Activated T-cell treated with anti-CD3 and anti-CD28 coated beads, Interleukin-2, amount 50 U/mL, for 48 hours (primary cell): ENCODE data around the gene SIRPA.

Source experiments
- DNase-seq, 2 experiments: peaks; one replicate each; pipeline ENCODE4 v3.0.0-alpha.2; 2020

SIRPA gene

DNA sequence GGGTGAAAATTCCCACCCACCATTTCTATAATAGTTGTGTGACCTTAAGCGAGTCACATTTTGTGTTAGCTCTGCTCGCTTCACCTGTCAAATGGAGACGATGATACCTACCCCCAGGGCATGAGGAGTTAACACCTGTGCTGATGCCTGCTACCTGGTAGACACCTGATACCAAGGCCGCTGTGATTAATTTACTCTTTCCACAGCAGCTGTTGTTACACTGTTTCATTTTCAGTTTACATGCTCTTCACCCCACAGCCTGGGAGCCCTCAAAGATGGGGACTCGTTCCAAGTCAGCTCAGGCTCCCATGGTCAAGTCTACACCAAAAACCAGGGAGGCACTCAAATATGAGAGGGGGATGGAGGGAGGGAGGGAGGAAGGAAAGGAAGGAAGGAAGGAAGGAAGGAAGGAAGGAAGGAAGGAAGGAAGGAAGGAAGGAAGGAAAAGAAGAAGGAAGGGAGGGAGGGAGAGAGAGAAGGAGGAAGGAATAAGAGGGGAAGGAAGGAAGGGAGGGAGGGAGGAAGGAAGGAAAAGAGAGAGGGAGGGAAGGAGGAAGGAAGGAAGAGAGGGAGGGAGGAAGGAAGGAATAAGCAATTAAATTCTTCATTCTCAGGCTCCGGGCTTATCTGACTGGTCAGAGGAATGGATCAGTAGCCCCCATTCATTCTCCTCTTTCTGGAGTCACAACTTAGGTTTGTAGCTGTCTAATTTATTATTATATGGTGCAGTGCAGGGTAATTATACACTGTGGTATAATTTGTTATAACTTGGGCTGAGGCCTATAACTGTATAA, 57.7 kb downstream of the SIRPA start:
- DNase-seq, result no peak

DNA sequence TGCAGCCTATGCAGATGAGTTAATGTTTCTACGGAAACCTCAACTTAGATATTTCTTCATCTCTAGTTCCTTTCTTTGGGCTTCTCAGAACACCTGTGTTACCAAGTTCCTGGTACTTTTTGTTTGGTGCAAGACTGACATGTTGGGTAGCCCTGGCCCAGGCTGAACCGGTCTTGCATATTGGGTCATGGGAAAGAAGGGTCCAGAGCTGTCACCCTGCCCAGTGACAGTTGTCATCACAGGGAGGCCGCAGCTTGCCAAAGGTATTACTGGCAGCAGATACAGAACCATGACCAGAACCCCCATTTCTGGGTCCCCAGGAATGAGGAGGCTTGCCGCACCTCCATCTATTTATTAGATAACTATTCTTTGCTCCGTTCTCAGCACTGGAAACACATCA, 58.4 kb downstream of the SIRPA start:
- DNase-seq, result no peak

GRCh38 chr20:1955217-1955616, 60.0 kb downstream of the SIRPA start:
- DNase-seq, result no peak

GRCh38 chr20:1958426-1958825, 63.2 kb downstream of the SIRPA start:
- no peak for DNase-seq

- DNase-seq, result no peak
Observed at GRCh38 chr20:1959156-1959555, 63.9 kb downstream of the SIRPA start.

DNA sequence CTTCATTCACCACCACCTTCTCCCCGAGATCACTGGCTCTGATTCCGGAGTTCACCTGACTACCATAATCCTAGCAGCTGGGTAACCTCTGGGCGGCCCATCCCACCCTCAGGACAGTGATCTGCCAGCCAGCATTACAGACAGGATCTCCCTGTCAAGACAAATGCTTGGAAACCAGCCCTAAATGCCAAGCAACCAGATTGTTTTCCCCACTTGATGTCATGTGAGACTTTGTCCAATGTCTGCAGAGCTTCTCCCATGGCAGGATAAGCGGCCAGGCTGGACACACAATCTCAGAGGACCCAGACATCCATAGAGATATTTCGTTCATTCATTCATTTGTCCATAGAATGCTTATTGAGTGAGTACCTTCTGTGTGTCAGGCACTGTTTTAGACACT, 66.2 kb downstream of the SIRPA start:
- DNase-seq, result no peak

DNA sequence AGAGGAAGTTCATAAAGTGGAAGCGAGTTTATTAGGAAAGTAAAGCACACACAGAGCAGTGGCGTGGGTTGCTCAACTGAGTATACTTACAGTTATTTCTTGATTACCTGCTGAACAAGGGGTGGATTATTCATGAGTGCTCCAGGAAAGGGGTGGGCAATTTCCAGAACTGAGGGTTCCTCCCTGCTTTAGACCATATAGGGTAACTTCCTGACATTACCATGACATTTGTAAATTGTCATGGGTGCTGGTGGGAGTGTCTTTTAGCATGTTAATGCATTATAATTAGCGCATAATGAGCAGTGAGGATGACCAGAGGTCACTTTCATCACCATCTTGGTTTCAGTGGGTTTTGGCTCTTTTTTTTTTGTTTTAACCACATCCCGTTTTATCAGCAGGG, 68.9 kb downstream of the SIRPA start:
- no peak for DNase-seq

GRCh38 chr20:1964659-1965405, 69.6 kb downstream of the SIRPA start:
- DNase-seq, result peak in 1 of 2 experiments; percentile 23

- peak; percentile 92 for DNase-seq
Observed at GRCh38 chr20:1965520-1966351, 70.5 kb downstream of the SIRPA start.

GRCh38 chr20:1968964-1969363, 73.8 kb downstream of the SIRPA start:
- DNase-seq, result no peak

DNA sequence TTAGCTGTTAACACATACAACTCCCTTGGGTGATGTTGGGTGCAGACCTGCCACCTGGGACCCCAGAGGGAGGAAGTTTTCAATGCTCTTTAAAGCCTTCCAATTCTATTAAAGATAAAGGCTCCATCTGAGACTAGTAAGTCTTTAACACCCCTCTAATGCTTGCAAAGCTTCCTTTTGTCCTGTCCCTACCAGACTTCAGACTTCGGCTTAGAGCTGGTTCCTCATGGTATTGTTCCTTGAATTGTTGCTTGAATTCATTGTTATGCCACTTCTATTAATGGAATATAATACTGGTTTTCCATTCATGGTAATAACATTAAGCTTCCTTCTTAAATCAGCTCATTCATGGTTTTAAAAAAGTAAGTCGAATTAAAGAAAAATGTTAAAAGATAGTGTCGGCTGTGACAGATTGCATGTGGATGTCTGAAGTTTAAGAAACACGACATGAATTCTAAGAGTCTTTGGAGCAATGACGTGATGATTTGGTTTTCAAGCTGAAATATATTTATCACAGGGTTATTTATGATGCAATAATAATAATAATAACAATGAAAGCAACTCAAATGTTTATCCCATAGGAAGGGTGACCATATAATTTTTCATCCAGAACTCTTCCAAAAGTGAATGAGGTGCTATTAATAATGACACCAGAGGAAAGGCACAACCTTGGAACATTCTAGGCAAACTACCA, 76.8 kb downstream of the SIRPA start:
- DNase-seq, result no peak

GRCh38 chr20:1973601-1974440, 78.6 kb downstream of the SIRPA start:
- no peak for DNase-seq

- DNase-seq, result no peak
Observed at GRCh38 chr20:1975291-1975690, 80.1 kb downstream of the SIRPA start.

- no peak for DNase-seq
Observed at GRCh38 chr20:1979106-1979778, 84.0 kb downstream of the SIRPA start.

DNA sequence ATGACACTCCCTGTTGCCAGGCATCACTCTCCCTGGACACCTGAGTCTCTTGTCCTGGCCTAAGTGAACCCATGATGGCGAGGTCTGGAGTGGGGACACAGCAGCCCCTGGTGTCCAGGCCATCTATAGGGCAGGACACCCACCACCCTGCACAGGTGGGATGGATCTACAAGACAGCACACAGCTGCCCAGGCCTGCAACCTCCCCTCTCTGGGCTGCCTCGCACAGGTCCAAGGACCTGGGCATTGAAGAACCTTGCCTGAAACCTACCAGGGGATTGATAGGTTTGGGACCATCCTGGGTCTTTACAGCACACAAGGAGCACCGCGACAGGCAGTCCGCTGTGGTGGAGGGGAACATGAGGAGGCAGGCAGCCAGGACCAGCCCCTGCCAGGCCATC, 87.5 kb downstream of the SIRPA start:
- no peak for DNase-seq

GRCh38 chr20:1983301-1983700, 88.1 kb downstream of the SIRPA start:
- no peak for DNase-seq

DNA sequence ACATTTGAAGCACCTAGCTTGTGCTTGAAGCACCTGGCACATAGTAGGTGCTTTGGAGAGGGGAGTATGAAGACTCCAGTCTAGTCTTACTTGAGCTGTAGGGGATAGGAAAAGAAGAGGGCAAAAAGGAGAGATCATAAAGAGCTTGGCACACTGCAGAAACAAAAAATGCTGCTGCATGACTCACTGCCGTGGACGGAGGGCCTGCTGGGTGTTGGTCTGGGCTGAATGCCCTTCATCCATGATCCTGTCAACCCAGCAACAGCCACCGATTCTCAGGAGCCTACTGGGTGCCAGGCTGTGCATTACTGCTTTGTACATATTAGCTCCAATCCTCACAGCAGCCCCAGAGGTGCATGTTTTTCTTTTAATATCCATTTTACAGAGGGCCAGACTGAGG, 92.6 kb downstream of the SIRPA start:
- DNase-seq, result no peak
